GM18499 (cell line): Measurements from ENCODE around the gene SIVA1.

ENCODE experiments used
- ATAC-seq: cut with Tn5 transposase; IDR thresholded peaks from one replicate; pipeline ENCODE4 v1.9.1; 2021; ENCODE audit warnings: moderate number of reproducible peaks; ENCODE audit not compliant: insufficient read depth, unreplicated experiment

SIVA1 gene

DNA sequence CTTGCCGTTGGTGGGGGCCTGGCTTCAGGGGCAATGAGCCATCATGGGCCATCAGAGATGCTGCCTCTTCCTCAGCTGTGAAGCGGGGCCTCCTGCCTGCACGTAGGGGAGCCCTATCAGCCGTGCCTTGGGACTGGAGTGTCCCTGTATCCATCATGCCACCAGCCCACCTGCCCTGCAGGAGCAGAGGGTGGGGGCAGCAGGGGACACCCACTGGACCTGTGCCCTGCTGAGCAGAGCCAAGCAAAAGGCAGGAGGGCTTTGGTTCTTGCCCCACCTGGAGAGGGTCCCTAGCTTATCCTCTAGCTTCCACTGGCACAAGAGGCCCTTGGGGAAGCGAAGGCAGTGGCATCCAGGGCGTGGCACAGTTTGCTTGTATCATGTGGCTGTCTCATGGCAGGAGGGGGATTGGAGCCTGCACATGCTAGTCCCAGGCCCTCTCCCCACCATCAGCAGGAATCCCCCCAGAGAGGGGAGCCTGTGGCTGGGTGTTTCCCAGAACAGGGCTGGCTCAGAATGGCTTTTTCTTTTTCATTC, 18.8 kb upstream of the SIVA1 start:
- ATAC-seq, result no peak

DNA sequence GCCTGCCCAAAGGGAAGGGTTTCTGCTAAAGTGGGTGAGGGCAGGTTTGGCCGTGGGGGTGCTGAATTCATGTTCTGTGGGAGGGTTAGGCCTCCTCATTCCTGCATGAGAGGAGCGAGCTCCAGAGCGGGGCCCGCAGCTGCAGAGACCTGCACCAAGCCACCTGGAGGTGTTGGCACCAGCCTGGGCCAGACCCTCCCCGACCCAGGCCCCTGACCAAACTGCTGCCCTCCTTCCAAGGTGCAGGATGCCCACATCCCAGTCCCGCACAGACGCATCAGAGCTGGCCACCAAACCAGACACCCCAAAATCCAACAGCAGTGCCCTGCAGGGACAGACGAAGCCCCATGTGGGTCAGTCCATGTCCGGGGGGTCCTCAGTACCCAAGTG, 18.4 kb upstream of the SIVA1 start:
- ATAC-seq, result no peak

DNA sequence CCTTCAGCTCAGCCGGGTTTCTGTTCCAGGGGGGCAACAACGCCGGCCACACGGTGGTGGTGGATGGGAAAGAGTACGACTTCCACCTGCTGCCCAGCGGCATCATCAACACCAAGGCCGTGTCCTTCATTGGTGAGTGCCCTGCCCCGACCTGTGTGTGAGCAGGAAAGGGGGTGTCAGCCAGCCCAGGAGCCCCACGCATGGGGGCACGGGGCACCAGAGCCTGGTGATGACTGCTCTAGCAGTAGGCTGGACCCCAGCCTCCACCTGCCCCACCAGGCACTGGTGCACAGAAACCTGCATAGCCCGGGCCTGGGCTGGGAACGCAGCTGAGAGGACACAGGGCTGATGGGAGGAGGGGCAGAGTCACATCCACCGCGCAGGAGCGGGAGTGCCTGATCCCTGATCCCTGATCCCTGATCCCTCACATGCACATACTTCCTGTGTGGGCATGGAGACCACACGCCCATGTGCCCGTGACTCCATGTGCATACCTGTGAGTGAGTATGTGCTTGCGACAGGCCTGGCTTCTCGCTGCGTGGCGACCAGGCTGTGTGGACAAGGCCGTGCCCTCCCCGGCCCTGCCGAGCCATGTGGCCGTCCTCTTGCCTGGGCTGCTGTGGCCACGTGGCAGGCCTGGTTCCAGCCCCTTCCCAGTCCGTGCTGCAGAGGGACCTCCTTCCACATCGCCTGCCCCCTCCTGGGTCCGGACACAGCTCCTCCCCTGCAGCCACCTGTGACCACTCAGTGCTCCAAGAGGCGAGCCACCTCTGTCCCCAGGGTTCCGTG, 17.8 kb upstream of the SIVA1 start:
- no peak for ATAC-seq

DNA sequence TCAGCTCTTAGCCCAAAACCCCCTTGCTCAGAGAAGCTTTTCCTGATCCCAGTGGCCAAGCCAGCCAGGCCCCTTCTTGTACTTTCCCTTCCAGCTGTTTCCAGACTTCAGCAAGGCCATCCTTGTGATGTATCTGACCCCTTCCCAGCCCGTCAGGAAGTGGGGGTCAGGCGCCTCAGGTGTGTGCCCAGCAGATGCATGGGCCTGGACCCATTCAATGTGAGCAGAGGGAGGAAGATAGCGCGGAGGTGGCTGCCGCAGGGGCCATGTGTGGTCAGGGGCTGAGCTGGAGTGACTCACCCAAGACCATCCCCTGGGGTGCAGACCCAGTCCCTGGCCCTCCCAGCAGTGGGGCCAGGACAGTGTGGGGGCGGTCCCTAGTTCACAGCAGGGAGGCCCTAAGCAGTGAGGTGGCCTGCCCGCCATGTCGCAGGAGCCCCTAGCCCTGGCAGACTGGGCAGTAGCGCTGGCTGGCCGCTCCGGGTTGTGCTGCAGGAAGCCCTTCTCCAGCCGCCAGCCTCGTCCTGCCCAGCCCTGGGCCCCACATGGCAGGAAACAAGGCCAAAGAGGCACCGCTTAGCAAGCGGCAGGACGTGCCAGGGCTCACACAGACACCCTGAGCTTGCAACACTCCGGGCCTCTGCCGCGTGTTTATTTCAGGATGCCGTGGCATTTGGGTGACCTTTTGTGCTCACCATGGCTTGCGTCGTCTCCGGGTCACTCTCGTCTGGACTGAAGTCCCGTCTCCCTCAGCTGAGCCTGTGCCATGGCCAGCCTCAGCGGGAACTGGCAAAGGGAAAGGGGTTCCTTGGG, 16.9 kb upstream of the SIVA1 start:
- ATAC-seq, result no peak

DNA sequence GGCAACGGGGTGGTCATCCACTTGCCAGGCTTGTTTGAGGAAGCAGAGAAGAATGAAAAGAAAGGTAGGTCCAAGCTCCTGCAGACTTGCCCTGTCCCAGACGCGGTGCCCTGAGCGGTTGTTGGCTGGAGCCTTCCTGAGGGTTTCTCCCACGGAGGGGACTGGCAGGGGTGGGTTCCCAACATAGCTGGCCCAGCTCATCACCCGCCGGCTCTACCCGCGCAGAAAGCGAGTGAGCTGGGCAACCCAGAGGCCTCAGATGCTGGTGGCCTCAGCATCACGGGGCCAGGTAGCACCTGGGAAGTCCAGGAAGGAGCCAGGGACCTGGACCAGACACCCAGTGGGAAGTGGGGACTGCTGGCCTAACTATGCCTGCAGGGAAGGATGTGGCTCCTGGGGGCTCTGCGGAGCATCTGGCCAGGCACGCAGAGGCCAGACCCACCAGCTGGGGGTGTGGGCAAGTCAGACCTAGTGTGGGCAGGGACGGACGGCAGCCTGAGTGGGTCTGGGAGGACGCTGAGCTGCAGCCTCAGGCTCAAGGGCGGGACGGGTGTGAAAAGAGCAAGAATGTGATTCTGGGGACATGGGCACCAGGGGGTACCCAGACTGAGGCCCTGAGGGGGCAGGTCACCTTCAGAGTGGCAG, 14.4 kb upstream of the SIVA1 start:
- ATAC-seq, result no peak

DNA sequence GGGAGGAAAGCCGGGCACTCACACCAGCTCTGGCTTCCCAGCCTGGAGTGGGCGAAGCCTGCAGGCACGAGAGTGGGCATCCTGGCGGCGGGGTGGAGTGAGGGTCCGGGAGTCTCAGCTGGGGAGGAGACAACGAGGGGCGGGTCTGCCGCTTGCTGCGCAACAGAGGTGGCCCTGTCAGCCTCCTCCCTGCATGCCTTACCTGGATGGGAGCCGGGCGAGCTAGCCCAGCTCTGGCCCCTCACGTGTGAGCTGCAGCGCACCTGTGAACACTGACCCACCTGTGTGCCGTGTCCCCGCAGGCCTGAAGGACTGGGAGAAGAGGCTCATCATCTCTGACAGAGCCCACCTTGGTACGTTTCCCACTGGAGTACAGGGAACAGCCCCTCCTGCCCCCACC, 13.9 kb upstream of the SIVA1 start:
- no peak for ATAC-seq

DNA sequence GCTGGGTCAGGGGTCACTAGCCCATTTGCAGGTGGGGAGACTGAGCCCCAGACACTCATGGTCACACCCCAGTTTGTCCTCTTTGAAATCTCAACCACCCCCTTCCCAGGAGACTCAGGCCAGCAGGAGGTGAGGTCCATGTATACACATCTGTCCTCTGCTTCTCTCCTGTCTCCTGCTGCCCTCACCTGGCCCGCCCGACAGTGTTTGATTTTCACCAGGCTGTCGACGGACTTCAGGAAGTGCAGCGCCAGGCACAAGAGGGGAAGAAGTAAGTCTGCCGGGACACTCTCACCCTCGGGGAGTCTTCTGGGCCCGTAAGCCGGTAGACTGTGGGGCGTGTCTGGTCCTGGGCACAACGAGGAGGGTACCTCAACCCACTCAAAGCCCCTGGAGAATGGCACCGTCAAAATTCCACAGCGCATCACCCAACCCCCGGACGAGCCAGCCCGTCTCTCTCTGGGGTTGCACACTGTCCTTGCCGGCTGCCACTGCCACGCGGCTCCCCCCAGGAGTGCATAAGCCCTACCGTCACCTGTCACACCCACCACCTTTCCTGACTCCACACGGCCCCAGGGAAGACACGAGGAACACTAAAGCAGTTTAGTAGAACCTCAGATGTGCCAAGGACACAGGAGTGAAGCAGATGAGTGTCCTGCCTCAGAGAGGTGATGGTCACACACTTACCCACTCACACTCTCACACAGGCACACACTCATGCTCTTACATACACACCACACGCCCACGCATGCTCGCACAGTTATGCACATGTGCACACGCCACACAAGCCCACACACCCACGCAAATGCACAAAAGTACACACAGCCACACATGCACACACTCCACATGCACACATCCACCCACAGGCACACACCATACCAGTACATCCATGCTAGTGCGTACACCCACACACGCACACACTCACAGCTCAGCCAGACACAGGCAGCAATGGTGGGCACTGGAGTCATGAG, 13.1 kb upstream of the SIVA1 start:
- no peak for ATAC-seq

DNA sequence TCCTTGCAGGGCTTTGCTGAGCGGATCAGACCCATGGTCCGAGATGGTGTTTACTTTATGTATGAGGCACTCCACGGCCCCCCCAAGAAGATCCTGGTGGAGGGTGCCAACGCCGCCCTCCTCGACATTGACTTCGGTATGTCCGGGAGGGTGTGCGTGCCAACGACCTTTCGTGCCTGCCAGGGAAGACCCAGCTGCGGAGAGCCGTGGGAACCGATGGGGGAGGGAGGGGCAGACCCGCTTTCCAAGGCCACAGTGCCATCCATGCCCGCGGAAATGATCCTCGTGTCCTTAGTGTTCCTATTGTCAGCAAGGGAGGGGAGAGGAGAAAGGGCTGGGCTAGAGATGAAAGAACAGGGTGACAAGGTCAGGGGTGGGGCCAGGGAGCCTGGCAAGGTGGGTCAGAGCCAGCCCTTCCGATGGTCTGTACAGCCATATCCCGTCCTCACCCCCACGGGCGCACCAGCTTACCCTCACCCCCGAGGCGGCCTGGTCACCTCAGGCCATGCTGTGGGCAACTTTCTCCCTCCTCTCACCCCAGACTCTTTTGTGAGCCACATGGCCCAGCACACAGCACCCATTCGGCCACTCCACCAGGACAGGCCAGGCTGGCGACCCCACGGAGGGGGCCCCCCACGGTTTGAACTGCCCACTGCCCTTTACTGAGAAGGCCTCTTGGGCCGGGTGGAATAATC, 11.7 kb upstream of the SIVA1 start:
- no peak for ATAC-seq

DNA sequence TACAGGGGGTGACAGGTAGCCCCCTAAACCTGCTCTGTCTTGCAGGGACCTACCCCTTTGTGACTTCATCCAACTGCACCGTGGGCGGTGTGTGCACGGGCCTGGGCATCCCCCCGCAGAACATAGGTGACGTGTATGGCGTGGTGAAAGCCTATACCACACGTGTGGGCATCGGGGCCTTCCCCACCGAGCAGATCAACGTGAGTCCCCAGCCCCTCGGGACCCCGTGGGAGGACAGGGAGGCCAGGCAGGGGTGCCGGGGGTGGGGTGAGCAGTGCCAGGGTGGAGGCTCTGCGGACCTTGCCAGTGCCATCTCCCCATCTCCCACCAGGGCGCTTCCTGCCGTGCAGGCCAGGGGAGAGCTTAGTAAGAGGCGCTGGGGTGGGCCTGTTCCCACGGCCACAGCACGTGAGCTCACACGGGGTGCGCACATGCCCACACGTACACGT, 11.1 kb upstream of the SIVA1 start:
- no peak for ATAC-seq

DNA sequence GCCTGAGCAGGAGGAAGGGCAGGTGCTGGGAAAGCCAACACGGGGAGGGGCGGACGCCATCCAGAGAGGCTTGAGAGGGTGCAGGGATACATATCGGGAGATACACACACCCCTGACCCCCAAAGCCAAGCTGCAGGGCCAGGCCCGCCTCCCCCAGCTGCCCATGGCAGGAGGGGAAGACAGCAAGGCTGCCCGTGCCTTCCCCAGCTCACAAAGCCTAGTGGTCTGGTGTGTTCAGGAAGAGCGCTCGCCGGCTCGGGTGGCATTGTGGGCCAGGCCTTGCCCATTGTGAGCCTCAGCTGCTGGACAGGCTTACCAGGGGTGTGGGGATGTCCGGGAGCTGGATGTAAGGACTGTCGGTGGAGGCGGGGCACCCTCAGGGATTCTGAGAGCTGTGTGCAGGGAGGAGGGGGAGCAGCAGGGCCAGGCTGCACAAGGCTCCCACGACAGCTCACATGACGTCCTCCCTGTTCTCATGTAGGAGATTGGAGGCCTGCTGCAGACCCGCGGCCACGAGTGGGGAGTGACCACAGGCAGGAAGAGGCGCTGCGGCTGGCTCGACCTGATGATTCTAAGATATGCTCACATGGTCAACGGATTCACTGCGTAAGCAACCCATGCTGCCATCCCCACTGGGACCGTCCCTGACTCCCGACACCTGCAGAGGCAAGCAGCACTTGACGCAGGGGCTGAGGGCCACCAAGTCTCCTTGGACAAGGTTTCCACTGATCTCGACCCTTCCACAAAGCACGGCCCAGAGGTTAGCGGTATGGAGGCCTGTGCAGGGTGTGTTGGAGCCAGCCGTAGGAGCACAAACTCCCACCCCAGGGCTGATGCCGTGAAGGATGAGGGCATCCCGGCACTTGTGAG, 10.1 kb upstream of the SIVA1 start:
- ATAC-seq, result no peak

DNA sequence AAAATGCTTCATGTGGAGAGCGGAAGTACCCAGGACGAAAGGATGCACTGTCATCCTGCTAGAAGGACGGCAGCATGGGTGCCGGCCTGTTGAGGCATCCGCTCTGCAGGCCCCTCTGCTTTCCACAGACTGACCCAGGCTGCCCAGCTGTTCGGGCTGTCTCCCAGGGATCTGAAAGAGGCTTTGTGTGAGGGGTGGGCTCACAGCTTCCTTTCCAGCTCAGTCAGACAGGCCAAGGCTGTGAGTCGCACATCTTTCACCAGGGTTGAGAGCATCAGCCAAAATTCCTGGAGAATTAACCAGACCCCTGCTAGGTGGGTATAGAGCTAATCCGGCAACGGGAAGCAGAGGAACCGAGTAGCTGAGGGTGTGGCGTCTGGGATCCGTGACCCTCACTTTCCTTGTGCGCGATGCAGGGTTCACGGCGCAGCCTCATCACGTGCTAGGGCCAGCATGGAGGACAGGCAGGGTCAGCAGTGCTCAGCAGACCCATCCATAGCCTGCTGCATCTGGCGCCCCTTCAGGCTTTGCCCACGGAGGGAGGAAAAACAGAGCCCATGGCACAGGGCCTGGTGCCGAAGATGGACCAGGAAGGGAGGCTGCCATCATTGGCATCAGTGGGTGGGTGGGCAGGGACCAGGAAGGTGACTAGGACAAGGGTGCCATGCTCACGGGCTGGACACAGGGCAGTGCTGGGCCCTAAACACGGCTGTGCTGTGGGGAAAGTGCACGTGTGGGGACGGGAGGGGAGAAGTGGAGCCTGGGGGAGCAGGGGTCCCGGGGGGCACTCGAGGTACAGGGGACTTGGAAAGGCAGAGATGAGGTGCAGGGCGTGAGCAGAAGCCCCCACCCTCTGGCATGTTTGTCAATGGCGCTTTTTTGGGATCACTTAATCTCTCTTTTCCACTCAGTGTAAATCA, 9.2 kb upstream of the SIVA1 start:
- ATAC-seq, result no peak

DNA sequence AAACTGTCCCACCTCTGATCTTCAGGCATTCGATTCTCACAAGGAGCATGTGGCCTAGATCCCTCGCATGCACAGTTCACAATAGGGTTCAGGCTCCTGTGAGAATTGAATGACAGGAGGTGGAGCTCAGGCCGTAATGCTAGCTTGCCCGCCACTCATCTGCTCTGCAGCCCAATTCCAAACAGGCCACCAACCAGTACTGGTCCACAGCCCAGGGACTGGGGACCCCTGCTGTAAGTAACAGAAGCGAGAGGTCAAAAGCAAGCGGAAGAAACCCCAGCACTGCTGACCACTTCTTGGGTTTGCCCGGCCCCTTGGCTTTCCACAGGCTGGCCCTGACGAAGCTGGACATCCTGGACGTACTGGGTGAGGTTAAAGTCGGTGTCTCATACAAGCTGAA, 8.5 kb upstream of the SIVA1 start:
- ATAC-seq, result no peak

DNA sequence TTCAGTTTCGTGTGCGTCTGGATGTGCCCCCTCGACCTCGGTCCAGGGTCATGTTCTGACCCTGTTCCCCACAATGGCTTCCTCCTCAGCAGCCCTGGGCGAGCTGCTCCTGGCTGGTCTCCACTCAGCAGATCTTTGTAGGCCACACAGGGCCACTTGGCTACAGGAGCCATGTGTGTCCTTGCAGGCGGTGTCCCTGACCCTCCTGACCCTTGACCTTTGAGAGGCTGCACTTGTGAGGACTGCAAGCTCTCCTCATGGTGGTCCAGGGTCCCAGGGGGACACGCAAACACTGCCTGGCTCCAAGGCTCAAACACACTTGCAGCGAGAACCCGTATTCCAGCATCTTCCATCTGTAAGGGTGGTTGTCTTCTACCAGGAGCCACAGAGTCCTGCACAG, 7.5 kb upstream of the SIVA1 start:
- no peak for ATAC-seq

DNA sequence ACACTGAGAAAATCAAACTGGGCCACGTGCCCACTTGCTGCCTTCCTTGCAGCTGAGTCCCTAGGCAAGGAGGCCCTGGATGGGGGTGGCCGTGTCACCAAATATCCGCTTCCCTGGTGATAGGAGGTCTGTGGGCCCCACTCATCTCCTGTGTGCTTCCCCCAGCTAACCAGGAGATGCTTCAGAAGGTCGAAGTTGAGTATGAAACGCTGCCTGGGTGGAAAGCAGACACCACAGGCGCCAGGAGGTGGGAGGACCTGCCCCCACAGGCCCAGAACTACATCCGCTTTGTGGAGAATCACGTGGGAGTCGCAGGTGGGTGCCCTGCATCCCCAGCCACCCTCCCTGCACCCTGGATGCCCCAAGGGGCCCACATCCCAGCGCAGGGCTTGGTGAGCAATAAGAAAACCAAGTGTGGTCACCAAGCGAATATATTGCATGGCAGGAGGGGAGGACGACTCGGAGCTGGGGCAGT, 6.8 kb upstream of the SIVA1 start:
- no peak for ATAC-seq

DNA sequence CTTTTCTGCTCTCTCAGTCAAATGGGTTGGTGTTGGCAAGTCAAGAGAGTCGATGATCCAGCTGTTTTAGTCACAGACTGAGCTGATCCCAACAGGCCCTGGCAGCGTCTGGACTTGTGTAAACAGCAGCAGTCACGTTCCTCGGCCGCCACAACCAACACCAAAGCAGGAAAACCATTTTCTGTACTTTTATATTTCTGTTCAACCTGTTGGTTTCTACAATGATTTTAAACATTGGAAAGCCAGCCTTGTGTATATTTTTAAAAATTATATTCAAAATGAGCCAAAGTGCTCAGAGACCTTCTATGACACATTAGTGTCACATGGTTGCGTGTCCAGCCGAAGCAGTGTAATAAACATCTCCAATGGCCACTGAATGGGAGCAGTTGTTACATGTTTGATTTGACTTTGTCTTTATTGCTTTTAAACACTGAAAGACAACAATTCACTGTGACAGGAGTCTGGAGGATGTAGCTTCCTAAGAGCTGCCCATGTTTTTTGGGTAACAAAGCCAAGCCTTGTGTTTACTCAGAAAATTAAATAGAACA, 5.9 kb upstream of the SIVA1 start:
- ATAC-seq, result no peak

DNA sequence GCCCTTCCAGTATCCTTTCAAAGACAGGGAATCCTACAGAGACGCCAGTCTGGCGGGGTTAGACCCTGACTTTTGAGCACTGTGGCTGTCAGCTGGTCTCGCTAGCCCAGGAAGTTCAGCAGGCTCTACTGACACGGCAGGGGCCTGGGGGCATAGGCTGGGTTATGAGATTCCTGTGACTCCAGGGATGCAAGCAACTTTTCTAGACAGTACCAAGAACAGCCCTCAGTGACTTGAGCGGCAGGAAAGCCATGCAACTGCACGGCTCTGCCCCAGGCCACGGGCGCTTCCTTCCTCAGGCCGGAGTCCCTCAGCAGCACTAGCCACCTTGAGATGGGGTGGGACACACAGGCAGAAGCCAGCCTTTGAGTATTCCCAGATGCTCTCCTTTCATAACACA, 5.1 kb upstream of the SIVA1 start:
- ATAC-seq, result no peak

DNA sequence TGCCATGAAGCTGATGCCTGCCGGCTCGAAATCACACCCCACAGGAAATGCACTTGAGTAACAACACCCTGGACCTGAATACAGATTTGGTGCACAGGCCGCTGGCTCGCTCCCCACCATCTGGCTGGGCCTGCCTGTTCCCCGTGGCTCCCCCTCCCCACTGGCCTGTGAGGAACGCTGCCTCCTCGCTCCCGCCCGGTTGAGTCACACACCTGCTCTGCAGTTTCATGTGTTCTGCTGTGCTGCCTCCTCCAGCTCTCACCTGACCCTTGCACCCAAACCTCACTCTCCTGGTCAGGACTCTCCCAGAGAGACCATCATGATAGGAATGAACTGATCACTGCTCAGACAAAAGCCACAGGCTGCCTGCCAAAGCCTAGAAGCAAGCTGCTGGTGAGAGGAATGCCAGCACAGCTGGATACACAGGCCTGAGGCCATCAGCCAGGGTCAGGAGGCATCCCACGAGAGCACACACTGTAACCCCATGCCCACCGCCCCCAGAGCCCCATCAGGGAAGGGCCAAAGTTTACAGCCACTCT, 3.8 kb upstream of the SIVA1 start:
- ATAC-seq, result no peak
